ENCODE results near the gene FADS3.

DNA sequence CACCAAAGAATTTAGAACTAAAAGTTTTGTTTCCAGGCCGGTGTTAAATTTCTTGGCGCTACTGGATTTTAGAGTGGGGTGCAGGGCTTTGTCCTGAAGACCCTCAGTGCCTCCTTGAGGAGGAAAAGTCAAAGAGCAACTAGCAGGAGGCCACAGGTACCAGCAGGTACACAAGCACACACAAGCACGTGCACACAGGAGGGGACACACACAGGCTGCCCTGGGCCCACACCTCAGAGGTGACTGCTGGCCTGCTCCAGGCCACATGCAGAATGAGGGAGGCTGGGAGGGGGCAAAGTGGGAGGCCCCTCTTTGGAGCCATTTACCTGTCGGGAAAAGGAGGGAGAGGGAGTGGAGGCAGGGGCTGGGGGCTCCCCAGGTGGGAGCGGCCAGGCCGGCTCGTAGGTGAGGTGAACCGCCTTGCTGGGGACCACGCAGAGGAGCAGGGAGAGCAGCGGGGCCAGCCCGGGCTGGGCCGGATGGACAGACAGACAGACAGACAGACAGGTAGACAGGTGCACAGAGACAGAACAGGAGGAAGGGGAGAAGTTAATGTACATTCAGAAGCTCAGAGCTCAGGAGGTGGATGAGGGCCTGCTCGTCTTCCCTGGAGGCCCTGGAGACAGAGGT lies 13.8 kb upstream of the FADS3 start:
- TF ChIP-seq, protein P1, sequence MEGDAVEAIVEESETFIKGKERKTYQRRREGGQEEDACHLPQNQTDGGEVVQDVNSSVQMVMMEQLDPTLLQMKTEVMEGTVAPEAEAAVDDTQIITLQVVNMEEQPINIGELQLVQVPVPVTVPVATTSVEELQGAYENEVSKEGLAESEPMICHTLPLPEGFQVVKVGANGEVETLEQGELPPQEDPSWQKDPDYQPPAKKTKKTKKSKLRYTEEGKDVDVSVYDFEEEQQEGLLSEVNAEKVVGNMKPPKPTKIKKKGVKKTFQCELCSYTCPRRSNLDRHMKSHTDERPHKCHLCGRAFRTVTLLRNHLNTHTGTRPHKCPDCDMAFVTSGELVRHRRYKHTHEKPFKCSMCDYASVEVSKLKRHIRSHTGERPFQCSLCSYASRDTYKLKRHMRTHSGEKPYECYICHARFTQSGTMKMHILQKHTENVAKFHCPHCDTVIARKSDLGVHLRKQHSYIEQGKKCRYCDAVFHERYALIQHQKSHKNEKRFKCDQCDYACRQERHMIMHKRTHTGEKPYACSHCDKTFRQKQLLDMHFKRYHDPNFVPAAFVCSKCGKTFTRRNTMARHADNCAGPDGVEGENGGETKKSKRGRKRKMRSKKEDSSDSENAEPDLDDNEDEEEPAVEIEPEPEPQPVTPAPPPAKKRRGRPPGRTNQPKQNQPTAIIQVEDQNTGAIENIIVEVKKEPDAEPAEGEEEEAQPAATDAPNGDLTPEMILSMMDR (IDR thresholded peaks at IDR 0.05): no peak
- no peak for TF ChIP-seq POLR2A (IDR thresholded peaks at IDR 0.05)
